CD4-positive, alpha-beta memory T cell (primary cell): ENCODE measurements around the gene KRT4. TPM values are rescaled to one million over a fixed set of nuclear protein-coding genes. Genes with fewer than 3 reads are reported as not detected.
"Not testable (repeated sequence)": the region's sequence is repeated elsewhere in the genome, so short reads cannot be mapped to it uniquely, and the experiment has no call there.

Experiments
- CTCF ChIA-PET: fragments of 350-600 bp; sonication (Branson Sonifier 250); formaldehyde crosslinking; loops from one replicate; lab custom pipeline; 2021; ENCODE audit warnings: inconsistent platforms; ENCODE audit not compliant: partially characterized antibody; lab: Charles Lee
- POLR2A ChIA-PET: fragments of 350-600 bp; sonication (Branson Sonifier 250); formaldehyde crosslinking; loops from one replicate; lab custom pipeline; 2021; ENCODE audit not compliant: partially characterized antibody; lab: Charles Lee
- DNase-seq, 5 donors: peaks; one replicate each; pipeline versions ENCODE4 v3.0.0 to v3.0.0-alpha.2; 2020 to 2022; ENCODE audit warnings: mixed read lengths in 1 of 5
- H3K27ac ChIP-seq: one replicate; pipeline ENCODE4 v1.7.0; 2013; ENCODE audit warnings: low read depth, low read length
- H3K27me3 ChIP-seq: 2 replicates; pipeline ENCODE4 v1.7.0; 2013; ENCODE audit warnings: mild to moderate bottlenecking, low read length, moderate library complexity; ENCODE audit not compliant: insufficient read depth
- H3K36me3 ChIP-seq: 2 replicates; pipeline ENCODE4 v1.7.0; 2013; ENCODE audit warnings: mild to moderate bottlenecking, low read length, moderate library complexity; ENCODE audit not compliant: insufficient read depth
- H3K4me1 ChIP-seq: 2 replicates; pipeline ENCODE4 v1.7.0; 2013; ENCODE audit warnings: mild to moderate bottlenecking, low read length, moderate library complexity; ENCODE audit not compliant: insufficient read depth
- H3K4me3 ChIP-seq, 2 donors: one replicate each; pipeline ENCODE4 v1.7.0; 2013; ENCODE audit warnings: low read length in 2 of 2, mild to moderate bottlenecking in 1 of 2
- H3K9me3 ChIP-seq, 2 donors: one replicate each; pipeline ENCODE4 v1.7.0; 2013; ENCODE audit warnings: low read length in 2 of 2, control low read depth in 1 of 2; ENCODE audit not compliant: control insufficient read depth in 1 of 2
- H3K27ac Mint-ChIP-seq, 7 donors: one replicate each; pipeline ENCODE4 v1.8.0; 2020 to 2021; ENCODE audit warnings: mixed read lengths in 7 of 7, mild to moderate bottlenecking in 6 of 7, inconsistent platforms in 3 of 7, moderate library complexity in 3 of 7
- H3K27me3 Mint-ChIP-seq, 2 donors: one replicate each; pipeline ENCODE4 v1.8.0; 2020 to 2021; ENCODE audit warnings: mixed read lengths in 2 of 2
- H3K36me3 Mint-ChIP-seq, 2 donors: one replicate each; pipeline ENCODE4 v1.8.0; 2020 to 2021; ENCODE audit warnings: mixed read lengths in 2 of 2, inconsistent platforms in 1 of 2, mild to moderate bottlenecking in 1 of 2
- H3K4me1 Mint-ChIP-seq, 4 donors: one replicate each; pipeline ENCODE4 v1.8.0; 2020 to 2021; ENCODE audit warnings: mixed read lengths in 4 of 4, mild to moderate bottlenecking in 1 of 4
- H3K4me3 Mint-ChIP-seq, 8 donors: one replicate each; pipeline ENCODE4 v1.8.0; 2020 to 2021; ENCODE audit warnings: mixed read lengths in 8 of 8, mild to moderate bottlenecking in 7 of 8, moderate library complexity in 6 of 8, inconsistent platforms in 3 of 8
- H3K9me3 Mint-ChIP-seq, 8 donors: one replicate each; pipeline ENCODE4 v1.8.0; 2020 to 2021; ENCODE audit warnings: mixed read lengths in 8 of 8, mild to moderate bottlenecking in 5 of 8, inconsistent platforms in 3 of 8, moderate library complexity in 1 of 8
- intact Hi-C: fragments of 100-400 bp; cut with micrococcal nuclease; formaldehyde crosslinking; loops from one replicate; pipeline ENCODE4 v1.15.1; 2023
- polyA plus RNA-seq, 2 donors: library from polyadenylated mRNA; unstranded; fragments of 300-500 nt; fragmentation: Illumina TruSeq; gene quantifications; one replicate each; pipeline ENCODE4 v1.2.3, GENCODE V29; 2021
- total RNA-seq, 2 experiments: library from RNA; stranded (reverse); gene quantifications; one replicate each; pipeline ENCODE4 v1.2.3, GENCODE V29; 2021

KRT4 gene
- total RNA-seq (not detected), polyA plus RNA-seq (not detected)

DNA sequence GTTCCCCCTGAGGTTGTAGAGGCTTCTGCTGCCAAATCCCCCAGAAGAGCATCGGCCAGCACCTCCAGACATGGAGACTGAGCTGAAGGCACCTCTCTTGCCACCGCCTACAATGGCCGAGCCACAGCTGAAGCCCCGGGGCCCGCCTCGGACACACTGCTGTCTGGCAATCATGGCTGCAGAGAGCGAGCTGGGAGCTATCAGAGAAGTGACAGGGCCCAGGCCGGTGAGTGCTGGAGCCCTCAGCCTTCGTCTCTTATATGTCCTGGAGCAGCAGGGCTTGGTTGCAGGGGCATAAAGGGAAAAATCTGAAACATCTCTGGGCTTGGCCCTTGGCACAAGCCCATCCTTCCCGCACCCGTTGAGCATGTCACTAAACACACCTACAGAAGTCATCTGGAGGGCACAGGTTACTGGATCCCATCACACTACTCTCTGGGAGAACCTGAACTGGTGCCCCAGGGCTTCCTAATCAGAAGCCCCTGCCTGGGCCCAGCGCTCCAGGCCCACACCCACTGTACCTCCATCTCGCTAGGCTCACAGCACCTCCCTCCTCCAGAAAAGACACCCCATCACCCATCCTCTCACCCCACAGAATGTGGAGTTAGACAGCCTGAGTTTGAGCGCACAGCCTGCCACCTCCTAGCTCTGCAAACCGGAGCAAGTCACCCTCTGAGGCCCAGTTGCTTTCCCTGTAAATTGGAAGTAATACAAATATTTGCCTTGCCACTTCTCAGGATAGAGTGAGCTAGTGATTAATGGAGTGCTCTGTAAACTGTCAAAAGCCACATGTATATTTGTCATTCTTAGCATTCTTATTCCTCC, at the start of gene KRT4:
TSS of gene KRT4 (minus strand) at position 232 of the 825 bp plus-strand sequence. CDS start at position 174, 58 bp downstream.
- Histone ChIP-seq H3K4me3 (no peak within 1 kb of the TSS), H3K36me3 (no peaks in the 10 kb centered on the region), H3K27ac (no peak within 1 kb of the TSS), H3K9me3 (no peaks in the 10 kb centered on the region), H3K4me1 (no peaks in the 10 kb centered on the region), H3K27me3 (no peaks in the 10 kb centered on the region)
- Mint-ChIP-seq H3K36me3 (no peaks in the 10 kb centered on the region), H3K27me3 (peaks cover 1 to 11% of the 10 kb centered on the region in 2 donors), H3K4me3 (no peak within 1 kb of the TSS), H3K27ac (no peak within 1 kb of the TSS), H3K9me3 (no peaks in the 10 kb centered on the region), H3K4me1 (peaks cover 0 to 9% (median 4%) of the 10 kb centered on the region in 4 donors)
- CTCF ChIA-PET: no interaction called here
- intact Hi-C loops: no loop called here
- DNase-seq: no peak
- POLR2A ChIA-PET: no interaction called here

DNA sequence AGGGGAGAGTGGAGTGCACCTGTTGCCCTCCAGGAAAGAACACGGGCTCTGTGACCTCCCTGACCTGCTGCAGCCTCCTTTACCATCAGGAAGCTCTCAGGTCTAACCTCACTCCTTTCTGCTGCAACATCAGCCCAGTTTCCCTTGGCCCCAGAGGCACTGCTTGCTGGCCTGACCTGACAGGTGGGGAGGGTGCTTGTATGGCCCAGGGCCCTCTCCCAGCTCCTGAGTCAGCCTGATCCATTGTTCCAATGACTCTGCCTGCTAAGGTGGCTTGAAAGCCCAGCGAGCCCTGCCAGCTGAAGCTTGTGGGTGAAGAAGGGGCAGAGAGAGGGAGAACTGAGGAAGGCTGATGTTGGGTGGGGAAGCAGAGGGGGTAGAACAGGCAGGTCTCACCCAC, 48.1 kb upstream of the KRT4 start:
- POLR2A ChIA-PET: no interaction called here
- Histone ChIP-seq H3K4me1 (peaks cover 1% of the 10 kb centered on the region), H3K36me3 (no peaks in the 10 kb centered on the region), H3K27ac (no peak overlapping the region), H3K4me3 (no peak overlapping the region), H3K27me3 (peaks cover 1% of the 10 kb centered on the region), H3K9me3 (no peaks in the 10 kb centered on the region)
- DNase-seq: no peak
- H3K27me3 Mint-ChIP-seq: peaks cover 0 to 2% of the 10 kb centered on the region in 2 donors
- CTCF ChIA-PET: no interaction called here
- no peaks in the 10 kb centered on the region for H3K9me3 Mint-ChIP-seq
- H3K36me3 Mint-ChIP-seq: no peaks in the 10 kb centered on the region
- peaks cover 2% of the 10 kb centered on the region in 4 donors for H3K4me1 Mint-ChIP-seq
- no peak overlapping the region for H3K27ac Mint-ChIP-seq
- intact Hi-C loops: no loop called here
- H3K4me3 Mint-ChIP-seq: no peak overlapping the region

DNA sequence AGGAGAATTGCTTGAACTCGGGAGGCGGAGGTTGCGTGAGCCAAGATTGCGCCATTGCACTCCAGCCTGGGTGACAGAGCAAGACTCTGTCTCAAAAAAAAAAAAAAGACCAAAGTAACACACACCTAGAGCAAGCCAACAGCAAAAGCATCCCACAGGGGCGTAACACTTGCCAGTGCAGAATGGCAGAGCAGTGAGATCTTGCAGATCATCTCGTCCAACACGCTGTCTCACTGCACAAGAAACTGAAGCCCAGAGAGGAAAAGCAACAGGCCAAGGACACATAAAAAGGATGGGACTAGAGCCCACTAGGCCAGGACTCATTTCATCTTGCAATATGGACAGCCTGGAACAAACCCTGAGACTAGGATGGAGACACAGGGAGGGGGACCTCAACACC, 47.6 kb upstream of the KRT4 start:
- Mint-ChIP-seq H3K36me3 (no peaks in the 10 kb centered on the region), H3K27me3 (peaks cover 0 to 2% of the 10 kb centered on the region in 2 donors), H3K27ac (peak overlapping the region in 1 of 7 donors; percentile 39), H3K4me3 (no peak overlapping the region), H3K4me1 (no peaks in the 10 kb centered on the region), H3K9me3 (no peaks in the 10 kb centered on the region)
- Histone ChIP-seq H3K4me3 (no peak overlapping the region), H3K27me3 (peaks cover 5% of the 10 kb centered on the region), H3K4me1 (no peaks in the 10 kb centered on the region), H3K36me3 (no peaks in the 10 kb centered on the region), H3K27ac (no peak overlapping the region), H3K9me3 (no peaks in the 10 kb centered on the region)
- POLR2A ChIA-PET: no interaction called here
- CTCF ChIA-PET: no interaction called here
- intact Hi-C loops: no loop called here
- no peak for DNase-seq

DNA sequence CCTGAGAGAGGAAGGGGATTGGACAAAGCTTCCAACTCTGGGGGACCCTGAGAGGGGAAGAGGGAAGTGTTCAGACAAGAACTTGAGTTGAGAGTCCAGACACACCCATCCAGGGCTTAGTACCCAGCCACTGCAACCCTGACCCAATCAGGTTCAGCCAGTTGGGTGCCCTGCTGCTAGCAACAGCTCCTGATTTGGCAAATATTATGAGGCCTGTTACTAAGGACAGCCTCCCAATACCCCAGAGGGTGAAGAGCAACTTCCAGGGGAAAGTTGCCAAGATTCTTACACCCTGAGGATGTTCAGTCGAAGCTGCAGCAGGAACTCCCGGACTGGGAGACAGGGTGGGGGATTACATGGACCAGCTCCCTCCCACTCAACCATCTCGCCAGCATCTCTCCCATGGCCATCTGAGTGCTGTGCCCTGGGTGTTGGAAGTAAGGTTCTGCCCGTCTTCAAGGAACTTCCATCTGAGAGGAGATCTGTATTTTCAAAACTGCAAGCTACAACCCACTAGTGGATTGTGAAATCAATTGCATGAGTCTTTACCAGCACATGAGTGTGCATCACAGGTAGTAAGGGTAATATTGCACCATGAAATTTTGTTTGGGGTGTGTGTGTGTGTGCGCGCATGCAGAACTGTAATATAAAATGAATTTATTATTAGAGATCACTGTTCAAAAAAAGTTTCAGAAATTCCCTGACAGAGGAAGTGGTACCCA, 46.3 kb upstream of the KRT4 start:
- CTCF ChIA-PET: interaction anchor here (1.2 kb wide), 1 partner anchor 13 kb away, joined by 4 read pairs; no protein-coding TSS in a partner anchor
- intact Hi-C loops: no loop called here
- Mint-ChIP-seq H3K27me3 (peaks cover 3% of the 10 kb centered on the region in 2 donors), H3K4me1 (no peaks in the 10 kb centered on the region), H3K4me3 (no peak overlapping the region), H3K9me3 (peaks cover 0 to 3% (median 0%) of the 10 kb centered on the region in 8 donors), H3K27ac (no peak overlapping the region), H3K36me3 (no peaks in the 10 kb centered on the region)
- Histone ChIP-seq H3K27me3 (peaks cover 5% of the 10 kb centered on the region), H3K4me3 (no peak overlapping the region), H3K36me3 (no peaks in the 10 kb centered on the region), H3K27ac (no peak overlapping the region), H3K4me1 (no peaks in the 10 kb centered on the region), H3K9me3 (no peaks in the 10 kb centered on the region)
- POLR2A ChIA-PET: no interaction called here
- DNase-seq: no peak

DNA sequence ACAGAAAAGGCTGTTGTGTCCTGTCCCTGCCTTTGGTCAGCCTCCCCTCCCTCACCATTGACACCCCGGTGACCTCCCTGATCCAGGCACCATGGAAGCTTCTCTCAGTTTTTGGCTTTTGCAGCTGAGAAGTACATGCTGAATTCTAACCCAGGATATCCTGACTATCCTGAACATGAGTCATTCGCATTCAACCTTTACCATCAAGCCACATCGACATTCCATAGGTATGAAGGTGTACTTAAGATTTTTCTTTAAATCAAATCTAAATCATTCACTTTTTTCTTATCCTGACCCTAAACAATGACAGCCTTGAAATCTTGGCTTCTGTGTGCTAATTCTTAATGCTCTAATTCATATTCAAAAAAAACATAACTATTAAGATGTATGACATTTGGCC, 43.6 kb upstream of the KRT4 start:
- H3K9me3 ChIP-seq: no peaks in the 10 kb centered on the region
- no peak for DNase-seq
- H3K36me3 ChIP-seq: no peaks in the 10 kb centered on the region
- no peak overlapping the region for H3K4me3 Mint-ChIP-seq
- H3K4me1 Mint-ChIP-seq: no peaks in the 10 kb centered on the region
- no peak overlapping the region for H3K27ac Mint-ChIP-seq
- peaks cover 5% of the 10 kb centered on the region for H3K27me3 ChIP-seq
- no peaks in the 10 kb centered on the region for H3K36me3 Mint-ChIP-seq
- H3K27ac ChIP-seq: no peak overlapping the region
- H3K27me3 Mint-ChIP-seq: peaks cover 8 to 10% of the 10 kb centered on the region in 2 donors
- H3K4me1 ChIP-seq: no peaks in the 10 kb centered on the region
- POLR2A ChIA-PET: no interaction called here
- no peak overlapping the region for H3K4me3 ChIP-seq
- intact Hi-C loops: no loop called here
- CTCF ChIA-PET: interaction anchor here (0.8 kb wide), 1 partner anchor 27 kb away, joined by 3 read pairs; no protein-coding TSS in a partner anchor
- peaks cover 0 to 3% (median 0%) of the 10 kb centered on the region in 8 donors for H3K9me3 Mint-ChIP-seq

DNA sequence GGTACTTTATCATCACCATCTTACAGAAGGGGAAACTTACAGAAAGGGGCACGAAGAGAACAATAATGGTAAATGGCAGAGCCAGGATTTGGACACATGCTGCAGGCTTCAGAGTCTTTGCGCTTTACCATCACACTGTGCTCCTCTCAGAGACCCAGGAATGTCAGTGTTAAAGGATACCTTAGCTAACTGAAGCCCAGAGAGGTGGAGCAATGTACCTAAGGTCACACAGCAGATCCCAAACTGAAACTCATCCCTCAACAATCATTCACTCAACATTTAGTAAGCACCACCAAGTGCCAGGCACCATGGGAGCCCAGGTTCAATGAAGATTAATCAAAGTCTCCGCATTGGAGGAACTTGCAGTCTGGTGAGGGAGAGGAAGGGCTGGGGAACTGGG, 42.9 kb upstream of the KRT4 start:
- H3K4me1 ChIP-seq: no peaks in the 10 kb centered on the region
- Mint-ChIP-seq H3K9me3 (peaks cover 0 to 3% (median 0%) of the 10 kb centered on the region in 8 donors), H3K27ac (no peak overlapping the region), H3K27me3 (peaks cover 10 to 13% of the 10 kb centered on the region in 2 donors), H3K36me3 (no peaks in the 10 kb centered on the region), H3K4me1 (no peaks in the 10 kb centered on the region), H3K4me3 (no peak overlapping the region)
- no peak for DNase-seq
- H3K27me3 ChIP-seq: peaks cover 5% of the 10 kb centered on the region
- POLR2A ChIA-PET: no interaction called here
- no peak overlapping the region for H3K4me3 ChIP-seq
- CTCF ChIA-PET: interaction anchor here (0.8 kb wide), 1 partner anchor 28 kb away, joined by 3 read pairs; no protein-coding TSS in a partner anchor
- H3K27ac ChIP-seq: no peak overlapping the region
- H3K36me3 ChIP-seq: no peaks in the 10 kb centered on the region
- no peaks in the 10 kb centered on the region for H3K9me3 ChIP-seq
- intact Hi-C loops: no loop called here

DNA sequence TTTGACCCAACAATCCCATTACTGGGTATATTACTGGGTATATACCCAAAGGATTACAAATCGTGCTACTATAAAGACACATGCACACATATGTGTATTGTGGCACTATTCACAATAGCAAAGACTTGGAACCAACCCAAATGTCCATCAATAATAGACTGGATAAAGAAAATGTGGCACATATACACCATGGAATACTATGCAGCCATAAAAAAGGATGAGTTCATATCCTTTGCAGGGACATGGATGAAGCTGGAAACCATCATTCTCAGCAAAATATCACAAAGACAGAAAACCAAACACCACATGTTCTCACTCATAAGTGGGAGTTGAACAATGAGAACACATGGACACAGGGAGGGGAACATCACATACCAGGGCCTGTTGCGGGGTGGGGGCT, 42.2 kb upstream of the KRT4 start:
- DNase-seq, POLR2A ChIA-PET, H3K36me3 Mint-ChIP-seq, H3K4me1 ChIP-seq, H3K4me1 Mint-ChIP-seq, CTCF ChIA-PET, H3K27me3 ChIP-seq, H3K27ac ChIP-seq, H3K4me3 Mint-ChIP-seq, H3K9me3 ChIP-seq, intact Hi-C loops, H3K27ac Mint-ChIP-seq, H3K9me3 Mint-ChIP-seq, H3K4me3 ChIP-seq, H3K36me3 ChIP-seq: not testable (repeated sequence)
- peaks cover 13% of the 10 kb centered on the region in 2 donors for H3K27me3 Mint-ChIP-seq
